Activated CD4-positive, alpha-beta T cell treated with anti-CD3 and anti-CD28 coated beads, Interleukin-2, Interleukin-4, amounts not matched to agents 100 ng/mL and 50 ng/mL, durations not matched to agents 16 hours and 8 hours (primary cell): ENCODE results near the gene RAB35.
"Not testable (repeated sequence)": the region's sequence is repeated elsewhere in the genome, so short reads cannot be mapped to it uniquely, and the experiment has no call there.

ENCODE experiments used
- DNase-seq: peaks from one replicate; pipeline ENCODE4 v3.0.0-alpha.2; 2020; ENCODE audit warnings: low spot score

RAB35 gene

GRCh38 chr12:120060717-120061116, 55.8 kb downstream of the RAB35 start:
- DNase-seq, result no peak

- no peak for DNase-seq
Observed at GRCh38 chr12:120060196-120060595, 56.4 kb downstream of the RAB35 start.

- DNase-seq, result no peak
Observed at GRCh38 chr12:120056739-120057138, 59.8 kb downstream of the RAB35 start.

- no peak for DNase-seq
Observed at GRCh38 chr12:120055231-120056000, 61.1 kb downstream of the RAB35 start.

GRCh38 chr12:120054293-120054692, 62.3 kb downstream of the RAB35 start:
- DNase-seq, result no peak

- no peak for DNase-seq
Observed at GRCh38 chr12:120051535-120051934, 65.0 kb downstream of the RAB35 start.

- DNase-seq, result no peak
Observed at GRCh38 chr12:120049426-120049825, 67.1 kb downstream of the RAB35 start.

GRCh38 chr12:120048263-120048662, 68.3 kb downstream of the RAB35 start:
- no peak for DNase-seq

- DNase-seq, result no peak
Observed at GRCh38 chr12:120047072-120047471, 69.5 kb downstream of the RAB35 start.

- DNase-seq, result not testable (repeated sequence)
Observed at GRCh38 chr12:120045367-120045766, 71.2 kb downstream of the RAB35 start.
